A673 (cell line): ENCODE data around the gene WDFY3. TPM values are rescaled to one million over a fixed set of nuclear protein-coding genes. Genes with fewer than 3 reads are reported as not detected.

Experiments
- BruUV-seq: library from RNA; stranded (reverse); fragments of 400-500 nt; replicated peaks from 2 replicates; lab custom pipeline; 2021; lab: Mats Ljungman, UMichigan
- CTCF ChIA-PET: fragments of 300-600 bp; sonication (Branson Sonifier 250); formaldehyde crosslinking; loops from one replicate; lab custom pipeline; 2022; ENCODE audit warnings: antibody characterized with exemption; lab: Charles Lee
- POLR2A ChIA-PET: fragments of 300-600 bp; sonication (Branson Sonifier 250); formaldehyde crosslinking; loops from one replicate; lab custom pipeline; 2022; ENCODE audit warnings: antibody characterized with exemption; ENCODE audit not compliant: low non-redundant PET; lab: Charles Lee
- DNase-seq: peaks from one replicate; pipeline ENCODE4 v3.0.0-alpha.2; 2015; ENCODE audit warnings: low spot score
- H3K27ac ChIP-seq: fragments of 200-600 bp; sonication (generic); 2 replicates; pipeline ENCODE4 v1.5.1; 2016; ENCODE audit warnings: mixed run types, low read depth, mild to moderate bottlenecking, mixed read lengths, antibody characterized with exemption, low read length; ENCODE audit not compliant: poor library complexity, severe bottlenecking
- H3K27me3 ChIP-seq: fragments of 200-600 bp; sonication (generic); replicated peaks from 2 replicates; pipeline ENCODE4 v1.6.1; 2017; ENCODE audit warnings: mixed run types, low read depth, mild to moderate bottlenecking, mixed read lengths, antibody characterized with exemption, low read length; ENCODE audit not compliant: insufficient read depth, poor library complexity
- H3K36me3 ChIP-seq: fragments of 200-600 bp; sonication (generic); 2 replicates; pipeline ENCODE4 v1.6.1; 2016; ENCODE audit warnings: mixed run types, mild to moderate bottlenecking, mixed read lengths, antibody characterized with exemption, low read length; ENCODE audit not compliant: insufficient read depth, poor library complexity, severe bottlenecking
- H3K4me1 ChIP-seq: fragments of 200-600 bp; sonication (generic); 2 replicates; pipeline ENCODE4 v1.6.1; 2017; ENCODE audit warnings: mixed run types, mild to moderate bottlenecking, mixed read lengths, antibody characterized with exemption, low read length; ENCODE audit not compliant: insufficient read depth, poor library complexity, severe bottlenecking
- H3K4me3 ChIP-seq: fragments of 200-600 bp; sonication (generic); 2 replicates; pipeline ENCODE4 v1.5.1; 2016; ENCODE audit warnings: low read depth, mixed run types, mild to moderate bottlenecking, mixed read lengths, low read length; ENCODE audit not compliant: poor library complexity, severe bottlenecking
- H3K9me3 ChIP-seq: fragments of 200-600 bp; sonication (generic); 2 replicates; pipeline ENCODE4 v1.6.1; 2016; ENCODE audit warnings: mixed run types, low read depth, mild to moderate bottlenecking, mixed read lengths, antibody characterized with exemption, low read length; ENCODE audit not compliant: poor library complexity, severe bottlenecking
- CTCF ChIP-seq: fragments of 300-800, 200-600 bp; sonication (generic); conservative IDR thresholded peaks from 2 replicates; pipeline ENCODE4 v1.5.1; 2017; ENCODE audit warnings: low read depth, mild to moderate bottlenecking, antibody characterized with exemption, low read length, moderate library complexity, mixed read lengths
- EZH2 ChIP-seq: fragments of 200-600 bp; sonication (generic); IDR thresholded peaks from 2 replicates; pipeline ENCODE4 v1.6.1; 2017; ENCODE audit warnings: borderline replicate concordance, low read depth, mild to moderate bottlenecking, mixed read lengths, antibody characterized with exemption, low read length; ENCODE audit not compliant: poor library complexity, severe bottlenecking
- intact Hi-C: fragments of 100-400 bp; cut with micrococcal nuclease; formaldehyde crosslinking; loops from one replicate; pipeline ENCODE4 v1.10.0; 2022; ENCODE audit not compliant: unreplicated experiment
- total RNA-seq: library from RNA; stranded (reverse); gene quantifications from 2 replicates; pipeline ENCODE4 v1.2.3, GENCODE V29; 2021

WDFY3 gene
- total RNA-seq, 1 experiment from 2014 or later: 43.4 TPM

GRCh38 chr4:84677995-84678394 is 288.5 kb downstream of the WDFY3 start:
- intact Hi-C loops: no loop called here
- TF ChIP-seq EZH2: no peak
- no peak for TF ChIP-seq CTCF

DNA sequence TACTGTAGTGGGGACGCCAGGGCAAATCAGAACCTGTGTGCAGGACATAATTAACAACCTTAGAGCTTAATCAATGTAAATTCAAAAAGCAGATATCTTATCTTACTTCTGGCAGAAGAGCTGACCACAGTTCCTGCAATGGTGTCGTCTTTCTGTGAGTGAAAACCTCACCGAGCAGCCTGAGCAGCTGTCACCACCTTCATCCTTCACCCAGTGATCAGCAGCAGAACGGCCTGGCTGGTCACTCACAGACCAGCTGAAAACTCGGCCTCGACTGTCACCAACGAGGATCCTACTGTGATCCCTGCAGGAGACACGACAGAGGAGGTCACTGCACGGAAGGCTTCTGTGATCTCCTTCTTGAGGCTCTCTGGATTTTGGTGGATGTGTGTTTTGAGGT is 289.4 kb downstream of the WDFY3 start:
- Histone ChIP-seq H3K36me3 (peaks cover 11% of the 10 kb centered on the region), H3K4me1 (no peaks in the 10 kb centered on the region), H3K9me3 (no peaks in the 10 kb centered on the region), H3K27ac (no peak overlapping the region), H3K4me3 (no peak overlapping the region), H3K27me3 (no peaks in the 10 kb centered on the region)
- intact Hi-C loops: no loop called here
- TF ChIP-seq CTCF: no peak
- no peak for TF ChIP-seq EZH2
- POLR2A ChIA-PET: no interaction called here
- no peak for DNase-seq
- BruUV-seq: no TSS peak
- CTCF ChIA-PET: no interaction called here

More at GRCh38 chr4:84677995-84678394, 288.5 kb downstream of the WDFY3 start:
- no peak overlapping the region for H3K4me3 ChIP-seq
- no TSS peak for BruUV-seq
- ChIA-PET CTCF (no interaction called here), POLR2A (no interaction called here)
- H3K27ac ChIP-seq: no peak overlapping the region
- DNase-seq: no peak
- no peaks in the 10 kb centered on the region for H3K4me1 ChIP-seq
- no peaks in the 10 kb centered on the region for H3K27me3 ChIP-seq
- H3K36me3 ChIP-seq: peaks cover 17% of the 10 kb centered on the region
- no peaks in the 10 kb centered on the region for H3K9me3 ChIP-seq

DNA sequence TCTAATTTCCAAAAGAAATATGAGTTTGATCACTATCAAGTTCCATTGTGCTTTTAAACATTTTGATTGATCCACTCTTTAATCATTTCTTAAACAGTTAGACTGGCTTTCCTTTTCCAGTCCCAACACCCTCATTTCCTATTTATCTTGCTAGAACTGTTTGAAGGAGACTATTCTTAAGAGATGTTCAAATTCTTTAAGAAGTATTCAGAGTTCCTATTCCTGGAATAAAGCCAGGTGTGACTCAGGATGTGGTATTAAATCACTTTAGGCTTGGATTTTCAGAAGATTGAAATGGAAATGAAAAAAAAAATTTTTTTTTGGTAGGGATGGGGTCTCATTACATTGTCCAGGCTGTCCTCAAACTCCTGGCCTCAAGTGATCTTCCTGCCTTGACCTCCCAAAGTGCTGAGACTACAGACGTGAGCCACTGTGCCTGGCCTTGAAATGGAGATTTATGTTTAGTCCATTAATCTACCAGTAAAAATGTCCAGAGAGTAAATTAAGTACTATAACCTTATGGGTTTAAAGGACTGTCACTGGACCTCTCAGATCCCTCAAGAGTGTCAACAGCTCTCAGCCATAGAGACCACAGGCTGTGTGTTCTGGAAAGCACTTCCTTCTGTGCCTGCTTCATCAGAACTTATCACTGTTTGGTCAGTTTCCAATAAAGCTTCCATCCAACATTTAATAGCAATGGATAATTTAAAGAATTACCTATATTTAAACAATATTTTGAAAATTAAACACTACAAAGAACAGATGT is 292.8 kb downstream of the WDFY3 start:
- Histone ChIP-seq H3K27me3 (no peaks in the 10 kb centered on the region), H3K4me1 (no peaks in the 10 kb centered on the region), H3K27ac (no peak overlapping the region), H3K4me3 (no peak overlapping the region), H3K36me3 (peaks cover 11% of the 10 kb centered on the region), H3K9me3 (no peaks in the 10 kb centered on the region)
- peak; percentile 7 for DNase-seq
- intact Hi-C loops: no loop called here
- no TSS peak for BruUV-seq
- POLR2A ChIA-PET: no interaction called here
- CTCF ChIA-PET: no interaction called here
- TF ChIP-seq EZH2 (no peak), CTCF (no peak)
